H1 (cell line): ENCODE data around the gene XAB2. TPM values are rescaled to one million over a fixed set of nuclear protein-coding genes. Genes with fewer than 3 reads are reported as not detected.

Experiments used
- CTCF ChIA-PET: fragments of 300-600 bp; sonication (Branson Sonifier 250); formaldehyde crosslinking; loops from one replicate; lab custom pipeline; 2021; ENCODE audit not compliant: partially characterized antibody; lab: Charles Lee
- POLR2A ChIA-PET: fragments of 300-600 bp; sonication (Branson Sonifier 250); formaldehyde crosslinking; loops from one replicate; lab custom pipeline; 2021; ENCODE audit warnings: inconsistent platforms; ENCODE audit not compliant: partially characterized antibody; lab: Charles Lee
- DNase-seq, 2 experiments: peaks; one replicate each; pipeline versions ENCODE4 v3.0.0 to v3.0.0-alpha.2; 2010 to 2022; ENCODE audit warnings: low spot score in 2 of 2, low read depth in 1 of 2, mixed read lengths in 1 of 2
- FAIRE-seq: peaks from 2 replicates; lab custom pipeline; 2011; peaks lifted over from hg19 to GRCh38; lab: Jason Lieb, UNC
- H2AFZ ChIP-seq: 2 replicates; pipeline ENCODE4 v1.8.1; 2012; ENCODE audit warnings: low read length, inconsistent platforms
- H2AK5ac ChIP-seq: 2 replicates; pipeline ENCODE4 v1.6.1; 2013; ENCODE audit warnings: low read depth, low read length
- H2BK120ac ChIP-seq: replicated peaks from 2 replicates; pipeline ENCODE3; 2013; ENCODE audit warnings: low read depth, low read length, inconsistent platforms
- H2BK12ac ChIP-seq: 2 replicates; pipeline ENCODE4 v1.6.1; 2013; ENCODE audit warnings: low read depth, low read length
- H2BK15ac ChIP-seq: 2 replicates; pipeline ENCODE4 v1.6.1; 2013; ENCODE audit warnings: low read length
- H2BK20ac ChIP-seq: 2 replicates; pipeline ENCODE4 v1.6.1; 2013; ENCODE audit warnings: low read length
- H2BK5ac ChIP-seq: 2 replicates; pipeline ENCODE4 v1.6.1; 2013; ENCODE audit warnings: low read depth, low read length
- H3K14ac ChIP-seq: 2 replicates; pipeline ENCODE4 v1.6.1; 2013; ENCODE audit warnings: inconsistent platforms; ENCODE audit not compliant: insufficient read length
- H3K18ac ChIP-seq: 2 replicates; pipeline ENCODE4 v1.6.1; 2013; ENCODE audit warnings: low read length; ENCODE audit errors: extremely low read depth
- H3K23ac ChIP-seq: 2 replicates; pipeline ENCODE4 v1.6.1; 2013; ENCODE audit warnings: inconsistent platforms; ENCODE audit not compliant: insufficient read length
- H3K23me2 ChIP-seq: 2 replicates; pipeline ENCODE4 v1.6.1; 2013; ENCODE audit warnings: low read depth, low read length
- H3K27ac ChIP-seq: 2 replicates; pipeline ENCODE4 v1.6.1; 2011; ENCODE audit warnings: low read depth, low read length, inconsistent platforms
- H3K27me3 ChIP-seq, 4 experiments: replicated peaks in 1 of 4; 1 replicate in 1 of 4; 2 replicates in 3 of 4; pipeline versions ENCODE4 v1.6.1 to v1.8.1; 2011 to 2013; ENCODE audit warnings: low read length in 3 of 4, mild to moderate bottlenecking in 3 of 4, inconsistent platforms in 2 of 4, mixed read lengths in 2 of 4, moderate library complexity in 1 of 4; ENCODE audit not compliant: control insufficient read depth in 3 of 4, insufficient read depth in 3 of 4; ENCODE audit errors: extremely low read depth in 1 of 4
- H3K36me3 ChIP-seq, 4 experiments: 2 replicates each; pipeline versions ENCODE4 v1.6.1 to v1.8.1; 2011 to 2013; ENCODE audit warnings: mild to moderate bottlenecking in 4 of 4, low read length in 3 of 4, moderate library complexity in 2 of 4, control low read depth in 1 of 4, inconsistent platforms in 1 of 4; ENCODE audit not compliant: insufficient read depth in 4 of 4, control insufficient read depth in 2 of 4
- H3K4ac ChIP-seq: replicated peaks from 2 replicates; pipeline ENCODE3; 2013; ENCODE audit warnings: low read length, low read depth, mixed read lengths, inconsistent platforms; ENCODE audit not compliant: insufficient read length
- H3K4me1 ChIP-seq, 4 experiments: replicated peaks in 1 of 4; 1 replicate in 1 of 4; 2 replicates in 3 of 4; pipeline versions ENCODE4 v1.6.1 to v1.8.1; 2011 to 2013; ENCODE audit warnings: low read length in 3 of 4, inconsistent platforms in 2 of 4, mixed read lengths in 1 of 4; ENCODE audit not compliant: insufficient read depth in 4 of 4, control insufficient read depth in 3 of 4
- H3K4me2 ChIP-seq, 2 experiments: 2 replicates each; pipeline versions ENCODE4 v1.6.1 to v1.8.1; 2011 to 2013; ENCODE audit warnings: low read depth in 2 of 2, low read length in 2 of 2, control low read depth in 1 of 2, inconsistent platforms in 1 of 2, mild to moderate bottlenecking in 1 of 2; ENCODE audit not compliant: insufficient read depth in 1 of 2
- H3K4me3 ChIP-seq, 4 experiments: fragments of 200-600, 300-600 bp in 1 of 4; sonication (generic), shearing (Covaris generic), sonication (Bioruptor Twin) in 1 of 4; 2 replicates each; pipeline versions ENCODE4 v1.5.1 to v1.8.1; 2011 to 2016; ENCODE audit warnings: low read length in 4 of 4, low read depth in 3 of 4, control low read depth in 2 of 4, inconsistent platforms in 2 of 4, mild to moderate bottlenecking in 2 of 4, mixed read lengths in 1 of 4, moderate library complexity in 1 of 4; ENCODE audit not compliant: insufficient read depth in 2 of 4; ENCODE audit errors: extremely low read depth in 1 of 4
- H3K56ac ChIP-seq: replicated peaks from 2 replicates; pipeline ENCODE3; 2013; ENCODE audit warnings: low read depth, mild to moderate bottlenecking, mixed read lengths, low read length, inconsistent platforms; ENCODE audit not compliant: insufficient read length
- H3K79me1 ChIP-seq: 2 replicates; pipeline ENCODE4 v1.6.1; 2013; ENCODE audit warnings: low read depth, low read length, control low read depth
- H3K79me2 ChIP-seq, 2 experiments: 2 replicates each; pipeline versions ENCODE4 v1.6.1 to v1.8.1; 2012 to 2013; ENCODE audit warnings: low read length in 2 of 2, mild to moderate bottlenecking in 2 of 2, inconsistent platforms in 1 of 2; ENCODE audit not compliant: insufficient read depth in 2 of 2, control insufficient read depth in 1 of 2
- H3K9ac ChIP-seq, 4 experiments: replicated peaks in 1 of 4; 1 replicate in 1 of 4; 2 replicates in 3 of 4; pipeline versions ENCODE4 v1.6.1 to v1.8.1; 2011 to 2013; ENCODE audit warnings: low read depth in 3 of 4, low read length in 3 of 4, control low read depth in 2 of 4, mild to moderate bottlenecking in 2 of 4, moderate library complexity in 2 of 4, inconsistent platforms in 1 of 4; ENCODE audit errors: extremely low read depth in 1 of 4
- H3K9me3 ChIP-seq, 2 experiments: 2 replicates each; pipeline versions ENCODE4 v1.6.1 to v1.8.1; 2012 to 2013; ENCODE audit warnings: mild to moderate bottlenecking in 2 of 2, moderate library complexity in 2 of 2, control low read depth in 1 of 2, inconsistent platforms in 1 of 2, low read depth in 1 of 2, low read length in 1 of 2, mixed read lengths in 1 of 2; ENCODE audit not compliant: insufficient read depth in 2 of 2
- H4K20me1 ChIP-seq, 2 experiments: replicated peaks in 1 of 2; 2 replicates each; pipeline versions ENCODE3 to v1.8.1; 2011 to 2013; ENCODE audit warnings: inconsistent platforms in 2 of 2, low read length in 2 of 2, mild to moderate bottlenecking in 1 of 2; ENCODE audit not compliant: insufficient read depth in 2 of 2, control insufficient read depth in 1 of 2
- H4K5ac ChIP-seq: 2 replicates; pipeline ENCODE4 v1.6.1; 2013; ENCODE audit warnings: low read length, low read depth, mixed read lengths, inconsistent platforms; ENCODE audit not compliant: insufficient read length
- H4K8ac ChIP-seq: 2 replicates; pipeline ENCODE4 v1.8.0; 2013; ENCODE audit warnings: mild to moderate bottlenecking, moderate library complexity, low read length, inconsistent platforms; ENCODE audit not compliant: insufficient read depth; ENCODE audit errors: extremely low read depth
- H4K91ac ChIP-seq: replicated peaks from 2 replicates; pipeline ENCODE3; 2013; ENCODE audit warnings: low read length, mixed read lengths, inconsistent platforms; ENCODE audit not compliant: insufficient read length
- CTBP2 ChIP-seq: IDR thresholded peaks from 2 replicates; pipeline ENCODE4 v1.7.0; 2011; ENCODE audit warnings: borderline replicate concordance, mild to moderate bottlenecking, moderate library complexity, mixed read lengths, low read length; ENCODE audit not compliant: insufficient read depth, insufficient read length
- POLR2A ChIP-seq, 2 experiments: IDR thresholded peaks; 1 replicate in 1 of 2; 2 replicates in 1 of 2; pipeline ENCODE4 v1.6.1; 2011; ENCODE audit warnings: low read depth in 2 of 2, low read length in 2 of 2, mild to moderate bottlenecking in 2 of 2; ENCODE audit errors: control extremely low read depth in 1 of 2
- WGBS, 2 experiments: shearing (Covaris generic) in 1 of 2; methylation state at CpG; one replicate each; pipeline versions ENCODE4 v1.1.6 to v1.1.7; 2013 to 2015; ENCODE audit warnings: low lambda C conversion rate in 2 of 2, mixed read lengths in 2 of 2, inconsistent platforms in 1 of 2, low coverage in 1 of 2, missing lambda C conversion rate in 1 of 2; ENCODE audit not compliant: insufficient replicate concordance in 2 of 2, insufficient coverage in 1 of 2, insufficient read length in 1 of 2; ENCODE audit errors: extremely low coverage in 1 of 2, missing lambda C conversion rate in 1 of 2; 5-methylcytosine and 5-hydroxymethylcytosine counted together
- polyA plus RNA-seq, 7 experiments: library from polyadenylated mRNA; depleted of rRNA in 3 of 7; stranded (reverse) in 5 of 7; unstranded in 2 of 7; fragments of >200 nt in 5 of 7; fragments of 200-250 nt in 2 of 7; gene quantifications; 1 replicate in 5 of 7; 2 replicates in 1 of 7; 4 replicates in 1 of 7; pipeline versions ENCODE4 v1.2.1 to v1.2.3, GENCODE V29; 2011 to 2013; ENCODE audit warnings: missing spikeins in 2 of 7, mixed read lengths in 2 of 7
- total RNA-seq: library from RNA; stranded (reverse); fragmentation: NEBNext Ultra II Directional; extraction: Animal tissue kit (Norgen Biotek cat#: 25700); gene quantifications from 2 replicates; pipeline ENCODE4 v1.2.1, GENCODE V29; 2021

XAB2 gene
- total and polyA plus RNA-seq, 2 of the 8 experiments (the other 6 are each of a cell fraction or from before 2014, with no cell fraction given) = 48.2 to 49.4 TPM

GRCh38 chr19:7633698-7634097 lies 4.4 kb upstream of the XAB2 start, which contains the start of gene PCP2:
Gene PCP2, minus strand, starts transcription at chr19:7633719. Its CDS starts 262 bp downstream, at chr19:7633457.
- 56% methylated on average over 2 of the region's 2 CpGs; no CpG with 5 or more reads in 1 of the 2 experiments for WGBS, 2 experiments
- Histone ChIP-seq H4K5ac (no peak within 1 kb of the TSS), H3K27me3 (peaks cover 3 to 19% (median 16%) of the 10 kb centered on the region in 4 experiments), H3K23me2 (peaks cover 14% of the 10 kb centered on the region), H3K4me1 (peaks cover 0 to 9% (median 3%) of the 10 kb centered on the region in 4 experiments; a peak in 5 of 7 replicates), H3K9me3 (no peaks in the 10 kb centered on the region), H3K4me3 (no peak within 1 kb of the TSS), H2BK20ac (no peak within 1 kb of the TSS), H3K9ac (no peak within 1 kb of the TSS), H3K27ac (no peak within 1 kb of the TSS), H2BK12ac (no peak within 1 kb of the TSS), H3K18ac (no peak within 1 kb of the TSS), H3K4me2 (no peak within 1 kb of the TSS), H3K23ac (no peak within 1 kb of the TSS), H3K79me1 (peaks cover 8% of the 10 kb centered on the region), H3K36me3 (no peaks in the 10 kb centered on the region; a peak in 2 of 8 replicates), H2BK15ac (no peak within 1 kb of the TSS), H3K79me2 (peaks cover 3 to 20% of the 10 kb centered on the region in 2 experiments; a peak in 3 of 4 replicates), H4K8ac (no peak within 1 kb of the TSS), H2AFZ (no peak within 1 kb of the TSS), H3K56ac (no peak within 1 kb of the TSS), H3K14ac (no peak within 1 kb of the TSS), H2AK5ac (no peak within 1 kb of the TSS), H2BK5ac (no peak within 1 kb of the TSS), H4K20me1 (peaks cover 3 to 4% of the 10 kb centered on the region in 2 experiments), H2BK120ac (no peak within 1 kb of the TSS), H3K4ac (no peak within 1 kb of the TSS), H4K91ac (no peak within 1 kb of the TSS)
- CTCF ChIA-PET = interaction anchor here (1.0 to 1.6 kb wide), 3 partner anchors 25 to 166 kb away, joined by 3 to 7 read pairs (median 4); no protein-coding TSS in a partner anchor
- no peak for TF ChIP-seq CTBP2
- peak in 1 of 2 experiments; percentile 58; a peak in 1 of 3 replicates for TF ChIP-seq POLR2A (IDR thresholded peaks at IDR 0.05; ENCODE audit: control extremely low read depth in 1 of 2, low read depth in 2 of 2, low read length in 2 of 2)
- FAIRE-seq (no peak), DNase-seq (no peak)
- POLR2A ChIA-PET = interaction anchor here (0.7 to 5.7 kb wide), 4 partner anchors 9 to 44 kb away, joined by 3 to 34 read pairs (median 4); no protein-coding TSS in a partner anchor
